HG03064 (cell line): ENCODE results near the gene CADM1.

Experiments used
- ATAC-seq: cut with Tn5 transposase; IDR thresholded peaks from one replicate; pipeline ENCODE4 v1.9.1; 2021; ENCODE audit warnings: low read depth; ENCODE audit not compliant: unreplicated experiment

CADM1 gene

GRCh38 chr11:115518983-115519628 lies 14.9 kb upstream of the CADM1 start:
- ATAC-seq: no peak

- ATAC-seq: no peak
These were observed 11.6 kb upstream of the CADM1 start for GRCh38 chr11:115515647-115516395.

GRCh38 chr11:115506954-115507675 lies 2.9 kb upstream of the CADM1 start:
- no peak for ATAC-seq

GRCh38 chr11:115505175-115505574 lies 960 bp upstream of the CADM1 start:
- no peak for ATAC-seq

GRCh38 chr11:115503886-115504275 lies 334 bp downstream of the CADM1 start:
- ATAC-seq: no peak

- no peak for ATAC-seq
These were observed 931 bp downstream of the CADM1 start for GRCh38 chr11:115503083-115503885.

GRCh38 chr11:115502636-115503082 lies 1.6 kb downstream of the CADM1 start:
- no peak for ATAC-seq

GRCh38 chr11:115501893-115502589 lies 2.2 kb downstream of the CADM1 start:
- no peak for ATAC-seq

- no peak for ATAC-seq
These were observed 2.7 kb downstream of the CADM1 start for GRCh38 chr11:115501502-115501892.

- no peak for ATAC-seq
These were observed 3.4 kb downstream of the CADM1 start for GRCh38 chr11:115500547-115501501.

- ATAC-seq: no peak
These were observed 4.3 kb downstream of the CADM1 start for GRCh38 chr11:115499891-115500290.

- no peak for ATAC-seq
These were observed 4.9 kb downstream of the CADM1 start for GRCh38 chr11:115499241-115499799.

GRCh38 chr11:115498354-115498753 lies 5.9 kb downstream of the CADM1 start:
- no peak for ATAC-seq

- no peak for ATAC-seq
These were observed 6.9 kb downstream of the CADM1 start for GRCh38 chr11:115497303-115497702.

GRCh38 chr11:115496892-115497291 lies 7.3 kb downstream of the CADM1 start:
- ATAC-seq: no peak

- no peak for ATAC-seq
These were observed 10.3 kb downstream of the CADM1 start for GRCh38 chr11:115493905-115494304.

- no peak for ATAC-seq
These were observed 10.7 kb downstream of the CADM1 start for GRCh38 chr11:115493488-115493887.

- no peak for ATAC-seq
These were observed 14.7 kb downstream of the CADM1 start for GRCh38 chr11:115489466-115489865.

GRCh38 chr11:115488945-115489344 lies 15.3 kb downstream of the CADM1 start:
- no peak for ATAC-seq
